Fibroblast of peridontal ligament (primary cell): Measurements from ENCODE around the gene NMRK1.

Experiments used
- DNase-seq: peaks from one replicate; pipeline ENCODE4 v3.0.0-alpha.2; 2010; ENCODE audit errors: extremely low read depth

NMRK1 gene

GRCh38 chr9:75087824-75088645 is at the start of gene NMRK1, which contains the start of gene OSTF1:
Gene NMRK1 (minus strand): TSS chr9:75088155. CDS start chr9:75083115, 5,040 bp downstream.
Gene OSTF1 (plus strand): TSS chr9:75088514. CDS start chr9:75088693, 179 bp downstream.
- peak; percentile 93 for DNase-seq

- DNase-seq, result no peak
Measured at GRCh38 chr9:75134495-75134894, 46.5 kb upstream of the NMRK1 start.

- DNase-seq, result no peak
Measured at GRCh38 chr9:75133396-75133795, 45.4 kb upstream of the NMRK1 start.

- DNase-seq, result no peak
Measured at GRCh38 chr9:75132244-75132643, 44.3 kb upstream of the NMRK1 start.

- no peak for DNase-seq
Measured at GRCh38 chr9:75131700-75132099, 43.7 kb upstream of the NMRK1 start.

- peak; percentile 85 for DNase-seq
Measured at GRCh38 chr9:75130621-75131230, 42.8 kb upstream of the NMRK1 start.

GRCh38 chr9:75130172-75130571 is 42.2 kb upstream of the NMRK1 start:
- DNase-seq, result no peak

GRCh38 chr9:75128535-75128934 is 40.6 kb upstream of the NMRK1 start:
- no peak for DNase-seq

- DNase-seq, result no peak
Measured at GRCh38 chr9:75123696-75124095, 35.7 kb upstream of the NMRK1 start.

- DNase-seq, result no peak
Measured at GRCh38 chr9:75121914-75122558, 34.1 kb upstream of the NMRK1 start.

- DNase-seq, result no peak
Measured at GRCh38 chr9:75120686-75121085, 32.7 kb upstream of the NMRK1 start.

- DNase-seq, result no peak
Measured at GRCh38 chr9:75117564-75117963, 29.6 kb upstream of the NMRK1 start.

- no peak for DNase-seq
Measured at GRCh38 chr9:75116306-75116705, 28.4 kb upstream of the NMRK1 start.

- no peak for DNase-seq
Measured at GRCh38 chr9:75112789-75113188, 24.8 kb upstream of the NMRK1 start.

GRCh38 chr9:75111019-75111622 is 23.2 kb upstream of the NMRK1 start:
- DNase-seq, result no peak

GRCh38 chr9:75109210-75109839 is 21.4 kb upstream of the NMRK1 start:
- DNase-seq, result no peak

GRCh38 chr9:75108571-75108970 is 20.6 kb upstream of the NMRK1 start:
- peak; percentile 30 for DNase-seq

GRCh38 chr9:75106857-75107256 is 18.9 kb upstream of the NMRK1 start:
- DNase-seq, result no peak

GRCh38 chr9:75105841-75106240 is 17.9 kb upstream of the NMRK1 start:
- DNase-seq, result no peak

- DNase-seq, result no peak
Measured at GRCh38 chr9:75105019-75105540, 17.1 kb upstream of the NMRK1 start.

- DNase-seq, result no peak
Measured at GRCh38 chr9:75104607-75105006, 16.7 kb upstream of the NMRK1 start.
